WTC11 (cell line): ENCODE measurements around the gene BRAF. TPM values are rescaled to one million over a fixed set of nuclear protein-coding genes. Genes with fewer than 3 reads are reported as not detected.

Experiments used
- ATAC-seq: fragments of 200-7000 bp; cut with Tn5 transposase; 2 replicates; pipeline ENCODE4 v1.10.0; 2021; ENCODE audit warnings: mild to moderate bottlenecking, moderate library complexity
- CTCF ChIA-PET: fragments of 300-600 bp; sonication (Branson Sonifier 250); formaldehyde crosslinking; loops from one replicate; lab custom pipeline; 2021; ENCODE audit warnings: antibody characterized with exemption; lab: Charles Lee
- POLR2A ChIA-PET: fragments of 350-600 bp; sonication (Branson Sonifier 250); formaldehyde crosslinking; loops from one replicate; lab custom pipeline; 2021; ENCODE audit warnings: antibody characterized with exemption; lab: Charles Lee
- DNase-seq: peaks from one replicate; pipeline ENCODE4 v3.0.0; 2021; ENCODE audit warnings: low spot score
- H3K27ac Mint-ChIP-seq: 2 replicates; pipeline ENCODE4 v1.8.0; 2021; ENCODE audit warnings: mixed read lengths
- H3K27me3 Mint-ChIP-seq: 2 replicates; pipeline ENCODE4 v1.8.0; 2021; ENCODE audit warnings: low read depth, mild to moderate bottlenecking, moderate library complexity, mixed read lengths
- H3K36me3 Mint-ChIP-seq: 2 replicates; pipeline ENCODE4 v1.8.0; 2021; ENCODE audit warnings: mixed read lengths
- H3K4me1 Mint-ChIP-seq: 2 replicates; pipeline ENCODE4 v1.8.0; 2022; ENCODE audit warnings: mixed read lengths
- H3K4me3 Mint-ChIP-seq: 2 replicates; pipeline ENCODE4 v1.8.0; 2021; ENCODE audit warnings: mild to moderate bottlenecking, moderate library complexity, mixed read lengths
- H3K9me3 Mint-ChIP-seq: 2 replicates; pipeline ENCODE4 v1.8.0; 2021; ENCODE audit warnings: mixed read lengths
- ATF1 ChIP-seq: sonication (generic); formaldehyde crosslinking; IDR thresholded peaks from 2 replicates; pipeline ENCODE4 v1.8.1; 2023; ENCODE audit warnings: mild to moderate bottlenecking, moderate library complexity, missing genetic modification reagents
- ATF6 ChIP-seq: sonication (generic); formaldehyde crosslinking; IDR thresholded peaks from 2 replicates; pipeline ENCODE4 v1.8.1; 2023; ENCODE audit warnings: mild to moderate bottlenecking, missing genetic modification reagents
- GRHL2 ChIP-seq: fragments of 250-450 bp; sonication (Bioruptor Pico); IDR thresholded peaks from 2 replicates; pipeline ENCODE4 v1.8.0; 2022; ENCODE audit warnings: mild to moderate bottlenecking, moderate library complexity; ENCODE audit not compliant: insufficient replicate concordance, severe bottlenecking
- MLX ChIP-seq: sonication (generic); formaldehyde crosslinking; IDR thresholded peaks from 2 replicates; pipeline ENCODE4 v1.8.1; 2023; ENCODE audit warnings: mild to moderate bottlenecking, missing genetic modification reagents, moderate library complexity
- MYBL2 ChIP-seq: sonication (generic); formaldehyde crosslinking; IDR thresholded peaks from 2 replicates; pipeline ENCODE4 v1.8.1; 2023; ENCODE audit warnings: mild to moderate bottlenecking, moderate library complexity, missing genetic modification reagents
- NFATC4 ChIP-seq: fragments of 250-450 bp; sonication (Bioruptor Pico); IDR thresholded peaks from 2 replicates; pipeline ENCODE4 v1.9.0; 2021; ENCODE audit warnings: mild to moderate bottlenecking
- PREB ChIP-seq: sonication (generic); formaldehyde crosslinking; IDR thresholded peaks from 2 replicates; pipeline ENCODE4 v1.8.1; 2022; ENCODE audit warnings: mild to moderate bottlenecking, missing genetic modification reagents, moderate library complexity, borderline replicate concordance
- RELA ChIP-seq: sonication (generic); formaldehyde crosslinking; IDR thresholded peaks from 2 replicates; pipeline ENCODE4 v1.8.1; 2022; ENCODE audit warnings: missing genetic modification reagents, mild to moderate bottlenecking, borderline replicate concordance
- STAT6 ChIP-seq: sonication (generic); formaldehyde crosslinking; conservative IDR thresholded peaks from 2 replicates; pipeline ENCODE4 v1.8.1; 2023; ENCODE audit warnings: mild to moderate bottlenecking, low read depth, missing genetic modification reagents, moderate library complexity
- ZMAT4 ChIP-seq: fragments of 250-450 bp; sonication (Bioruptor Pico); IDR thresholded peaks from 2 replicates; pipeline ENCODE4 v1.9.0; 2021; ENCODE audit warnings: mild to moderate bottlenecking
- ZNF219 ChIP-seq: sonication (generic); formaldehyde crosslinking; IDR thresholded peaks from 2 replicates; pipeline ENCODE4 v1.8.0; 2023; ENCODE audit warnings: missing genetic modification reagents, mild to moderate bottlenecking, borderline replicate concordance
- ZNF317 ChIP-seq: sonication (generic); formaldehyde crosslinking; IDR thresholded peaks from 2 replicates; pipeline ENCODE4 v1.8.1; 2023; ENCODE audit warnings: low read depth, mild to moderate bottlenecking, moderate library complexity, missing genetic modification reagents, borderline replicate concordance
- ZNF416 ChIP-seq: fragments of 250-450 bp; sonication (Bioruptor Pico); IDR thresholded peaks from 2 replicates; pipeline ENCODE4 v1.9.0; 2021; ENCODE audit warnings: mild to moderate bottlenecking, inconsistent platforms
- ZNF532 ChIP-seq: fragments of 250-450 bp; sonication (Bioruptor Pico); IDR thresholded peaks from 2 replicates; pipeline ENCODE4 v1.9.0; 2021; ENCODE audit warnings: mild to moderate bottlenecking, borderline replicate concordance
- total RNA-seq: library from RNA; stranded (reverse); gene quantifications from 3 replicates; pipeline ENCODE4 v1.2.3, GENCODE V29; 2021

Gene BRAF
- total RNA-seq, 1 experiment from 2014 or later, result 29.2 TPM

- TF ChIP-seq ATF6 (CRISPR knock-in tag) (no peak), ZNF317 (no peak), MYBL2 (CRISPR knock-in tag) (no peak)
These were observed 83.5 kb downstream of the BRAF start (continued) for GRCh38 chr7:140841166-140841715.

GRCh38 chr7:140831724-140832123 lies 93.0 kb downstream of the BRAF start:
- H3K27me3 Mint-ChIP-seq, result no peaks in the 10 kb centered on the region
- POLR2A ChIA-PET, result no interaction called here
- ATAC-seq, result no peak
- CTCF ChIA-PET, result no interaction called here
- no peaks in the 10 kb centered on the region for H3K4me1 Mint-ChIP-seq
- H3K4me3 Mint-ChIP-seq, result no peak overlapping the region
- TF ChIP-seq NFATC4 (CRISPR knock-in tag), result no peak
- no peak for TF ChIP-seq GRHL2
- TF ChIP-seq ATF1, result no peak
- TF ChIP-seq ZNF532 (CRISPR knock-in tag), result no peak
- no peak for TF ChIP-seq STAT6 (CRISPR knock-in tag)
- TF ChIP-seq MLX (CRISPR knock-in tag), result no peak
- TF ChIP-seq PREB, result no peak
- TF ChIP-seq, all 79 proteins: peak for 0
- Mint-ChIP-seq H3K9me3 (no peaks in the 10 kb centered on the region), H3K36me3 (peaks cover 2% of the 10 kb centered on the region; the same call in 1 of the 2 replicates), H3K27ac (no peak overlapping the region)
- no peak for DNase-seq

- DNase-seq, result no peak
- Mint-ChIP-seq H3K4me1 (no peaks in the 10 kb centered on the region), H3K36me3 (peaks cover 2% of the 10 kb centered on the region; the same call in 1 of the 2 replicates), H3K27me3 (no peaks in the 10 kb centered on the region)
- ChIA-PET POLR2A (no interaction called here), CTCF (no interaction called here)
- TF ChIP-seq ZNF416 (CRISPR knock-in tag) (no peak), GRHL2 (no peak), ZMAT4 (CRISPR knock-in tag) (no peak), ZNF219 (CRISPR knock-in tag) (no peak), RELA (no peak)
- TF ChIP-seq, all 79 proteins: peak for 0
- no peak for ATAC-seq
- Mint-ChIP-seq H3K9me3 (no peaks in the 10 kb centered on the region), H3K4me3 (no peak overlapping the region), H3K27ac (no peak overlapping the region)
These were observed 95.0 kb downstream of the BRAF start for GRCh38 chr7:140829720-140830119.
